HepG2 (cell line): ENCODE results near the gene KIF3A. TPM values are rescaled to one million over a fixed set of nuclear protein-coding genes. Genes with fewer than 3 reads are reported as not detected.

Experiments used
- GTF2F1 ChIP-seq: fragments of 150-350 bp; IDR thresholded peaks from 2 replicates; pipeline ENCODE4 v1.6.1; 2014; ENCODE audit warnings: low read length
- HIVEP1 ChIP-seq: sonication (generic); formaldehyde crosslinking; IDR thresholded peaks from 2 replicates; pipeline ENCODE4 v1.4.0; 2020; ENCODE audit warnings: mild to moderate bottlenecking, missing genetic modification reagents
- KLF16 ChIP-seq, 2 experiments: sonication (generic) in 1 of 2; formaldehyde crosslinking in 1 of 2; IDR thresholded peaks; 2 replicates each; pipeline versions ENCODE4 v1.6.1 to v1.8.0; 2016 to 2023; ENCODE audit warnings: missing genetic modification reagents in 2 of 2, missing compliant biosample characterization in 1 of 2
- LCORL ChIP-seq, 2 experiments: fragments of 450-650 bp in 1 of 2; sonication (generic) in 1 of 2; formaldehyde crosslinking in 1 of 2; IDR thresholded peaks; 2 replicates each; pipeline versions ENCODE4 v1.5.0 to v1.6.1; 2017 to 2020; ENCODE audit warnings: antibody characterized with exemption in 1 of 2, missing genetic modification reagents in 1 of 2
- PTBP1 ChIP-seq: fragments of 200-400 bp; formaldehyde crosslinking; IDR thresholded peaks from 2 replicates; pipeline ENCODE4 v1.6.1; 2018; ENCODE audit warnings: low read length, low read depth; ENCODE audit not compliant: poor library complexity, severe bottlenecking
- THAP11 ChIP-seq: IDR thresholded peaks from 2 replicates; pipeline ENCODE4 v1.6.1; 2016; ENCODE audit warnings: missing biosample characterization, missing genetic modification reagents
- ZBTB20 ChIP-seq: sonication (generic); formaldehyde crosslinking; IDR thresholded peaks from 2 replicates; pipeline ENCODE4 v1.8.1; 2023; ENCODE audit warnings: missing genetic modification reagents, low read depth, mild to moderate bottlenecking, borderline replicate concordance
- ZC3H4 ChIP-seq: sonication (generic); formaldehyde crosslinking; IDR thresholded peaks from 2 replicates; pipeline ENCODE4 v1.4.0; 2020; ENCODE audit warnings: missing genetic modification reagents, borderline replicate concordance
- ZFP82 ChIP-seq: sonication (generic); formaldehyde crosslinking; IDR thresholded peaks from 2 replicates; pipeline ENCODE4 v1.5.1; 2020; ENCODE audit warnings: mild to moderate bottlenecking, missing genetic modification reagents, borderline replicate concordance
- ZNF263 ChIP-seq: sonication (generic); formaldehyde crosslinking; IDR thresholded peaks from 2 replicates; pipeline ENCODE4 v1.4.0; 2020; ENCODE audit warnings: missing genetic modification reagents
- ZNF430 ChIP-seq: sonication (generic); formaldehyde crosslinking; IDR thresholded peaks from 2 replicates; pipeline ENCODE4 v1.9.0; 2021; ENCODE audit warnings: mild to moderate bottlenecking, missing genetic modification reagents
- ZNF598 ChIP-seq: sonication (generic); formaldehyde crosslinking; IDR thresholded peaks from 2 replicates; pipeline ENCODE4 v1.5.1; 2020; ENCODE audit warnings: mild to moderate bottlenecking, missing genetic modification reagents, borderline replicate concordance
- ZNF691 ChIP-seq: sonication (generic); formaldehyde crosslinking; IDR thresholded peaks from 2 replicates; pipeline ENCODE4 v1.4.0; 2020; ENCODE audit warnings: missing genetic modification reagents, low read depth, mild to moderate bottlenecking, borderline replicate concordance
- ZNF710 ChIP-seq: sonication (generic); formaldehyde crosslinking; IDR thresholded peaks from 2 replicates; pipeline ENCODE4 v1.5.0; 2020; ENCODE audit warnings: mild to moderate bottlenecking, missing genetic modification reagents, borderline replicate concordance
- ZNF724P ChIP-seq: sonication (generic); formaldehyde crosslinking; IDR thresholded peaks from 2 replicates; pipeline ENCODE4 v1.8.0; 2022; ENCODE audit warnings: missing genetic modification reagents, borderline replicate concordance
- polyA plus RNA-seq, 8 experiments: library from polyadenylated mRNA; depleted of rRNA in 3 of 8; stranded (reverse) in 7 of 8; unstranded in 1 of 8; fragments of >200 nt; fragmentation: Illumina TruSeq in 4 of 8; extraction: Trizol in 4 of 8; gene quantifications; 2 replicates each; pipeline versions ENCODE4 v1.2.1 to v1.2.3, GENCODE V29; 2011 to 2016; ENCODE audit warnings: low read depth in 4 of 8, missing spikeins in 1 of 8, mixed read lengths in 1 of 8; ENCODE audit not compliant: insufficient read depth in 1 of 8
- total RNA-seq, 5 experiments: library from RNA; depleted of rRNA; stranded (reverse); fragments of >200 nt; fragmentation: Illumina TruSeq; extraction: Trizol; gene quantifications; 2 replicates each; pipeline ENCODE4 v1.2.3, GENCODE V29; 2016; ENCODE audit warnings: low read depth in 1 of 5
- TF ChIP-seq, protein P1 (sequence below): IDR thresholded peaks from 2 replicates; pipeline ENCODE4 v1.6.1; 2012; ENCODE audit warnings: low read depth, low read length, improper control_type of control experiment
- TF ChIP-seq, protein P2 (sequence below): sonication (generic); formaldehyde crosslinking; IDR thresholded peaks from 2 replicates; pipeline ENCODE4 v1.8.0; 2022; ENCODE audit warnings: missing genetic modification reagents, low read depth, mild to moderate bottlenecking, borderline replicate concordance
- TF ChIP-seq, protein P3 (sequence below): sonication (generic); formaldehyde crosslinking; IDR thresholded peaks from 2 replicates; pipeline ENCODE4 v1.8.1; 2023; ENCODE audit warnings: mild to moderate bottlenecking, missing genetic modification reagents

The KIF3A gene
- total and polyA plus RNA-seq, 2 of the 13 experiments (the other 11 are each of a cell fraction or from before 2014, with no cell fraction given): 2.3 to 8.4 TPM

- TF ChIP-seq ZNF710 (CRISPR knock-in tag) (peak; percentile 47; the same call in 1 of the 2 replicates), ZFP82 (no peak), ZNF598 (peak; percentile 84), HIVEP1 (CRISPR knock-in tag) (no peak), GTF2F1 (no peak), PTBP1 (peak; percentile 44), ZNF430 (CRISPR knock-in tag) (no peak), LCORL (IDR thresholded peaks at IDR 0.05) (no peak), LCORL (CRISPR knock-in tag; IDR thresholded peaks at IDR 0.05) (no peak), ZBTB20 (CRISPR knock-in tag) (no peak; the same call in 1 of the 2 replicates), ZNF691 (no peak), KLF16 (CRISPR knock-in tag; IDR thresholded peaks at IDR 0.05) (peak in 1 of 2 experiments; percentile 53; a peak in 1 of 4 replicates), ZC3H4 (CRISPR knock-in tag) (no peak), ZNF724P (CRISPR knock-in tag) (no peak), THAP11 (CRISPR knock-in tag) (peak; percentile 42; the same call in 1 of the 2 replicates), ZNF263 (CRISPR knock-in tag) (no peak)
- TF ChIP-seq, protein P1, sequence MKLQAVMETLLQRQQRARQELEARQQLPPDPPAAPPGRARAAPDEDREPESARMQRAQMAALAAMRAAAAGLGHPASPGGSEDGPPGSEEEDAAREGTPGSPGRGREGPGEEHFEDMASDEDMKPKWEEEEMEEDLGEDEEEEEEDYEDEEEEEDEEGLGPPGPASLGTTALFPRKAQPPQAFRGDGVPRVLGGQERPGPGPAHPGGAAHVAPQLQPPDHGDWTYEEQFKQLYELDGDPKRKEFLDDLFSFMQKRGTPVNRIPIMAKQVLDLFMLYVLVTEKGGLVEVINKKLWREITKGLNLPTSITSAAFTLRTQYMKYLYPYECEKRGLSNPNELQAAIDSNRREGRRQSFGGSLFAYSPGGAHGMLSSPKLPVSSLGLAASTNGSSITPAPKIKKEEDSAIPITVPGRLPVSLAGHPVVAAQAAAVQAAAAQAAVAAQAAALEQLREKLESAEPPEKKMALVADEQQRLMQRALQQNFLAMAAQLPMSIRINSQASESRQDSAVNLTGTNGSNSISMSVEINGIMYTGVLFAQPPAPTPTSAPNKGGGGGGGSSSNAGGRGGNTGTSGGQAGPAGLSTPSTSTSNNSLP: no peak
- TF ChIP-seq, protein P2, sequence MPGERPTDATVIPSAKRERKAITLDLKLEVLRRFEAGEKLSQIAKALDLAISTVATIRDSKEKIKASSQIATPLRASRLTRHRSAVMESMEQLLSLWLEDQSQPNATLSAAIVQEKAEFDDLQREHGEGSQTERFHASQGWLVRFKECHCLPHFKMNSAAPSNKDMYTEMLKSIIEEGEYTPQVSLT: no peak
- TF ChIP-seq, protein P3, sequence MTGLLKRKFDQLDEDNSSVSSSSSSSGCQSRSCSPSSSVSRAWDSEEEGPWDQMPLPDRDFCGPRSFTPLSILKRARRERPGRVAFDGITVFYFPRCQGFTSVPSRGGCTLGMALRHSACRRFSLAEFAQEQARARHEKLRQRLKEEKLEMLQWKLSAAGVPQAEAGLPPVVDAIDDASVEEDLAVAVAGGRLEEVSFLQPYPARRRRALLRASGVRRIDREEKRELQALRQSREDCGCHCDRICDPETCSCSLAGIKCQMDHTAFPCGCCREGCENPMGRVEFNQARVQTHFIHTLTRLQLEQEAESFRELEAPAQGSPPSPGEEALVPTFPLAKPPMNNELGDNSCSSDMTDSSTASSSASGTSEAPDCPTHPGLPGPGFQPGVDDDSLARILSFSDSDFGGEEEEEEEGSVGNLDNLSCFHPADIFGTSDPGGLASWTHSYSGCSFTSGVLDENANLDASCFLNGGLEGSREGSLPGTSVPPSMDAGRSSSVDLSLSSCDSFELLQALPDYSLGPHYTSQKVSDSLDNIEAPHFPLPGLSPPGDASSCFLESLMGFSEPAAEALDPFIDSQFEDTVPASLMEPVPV (CRISPR knock-in tag): peak; percentile 36; the same call in 1 of the 2 replicates
Measured at GRCh38 chr5:132736853-132737833, at the start of gene KIF3A (continued).
